Measurements from ENCODE around the gene FMNL1. TPM values are rescaled to one million over a fixed set of nuclear protein-coding genes. Genes with fewer than 3 reads are reported as not detected.

FMNL1 gene
- total RNA-seq, 2 donors from 2014 or later: 3.5 to 4.5 TPM

GRCh38 chr17:45240905-45241327, 19.2 kb downstream of the FMNL1 start:
- Histone ChIP-seq H3K27ac (ENCODE audit: low read depth, low read length) (no peak overlapping the region), H3K9ac (ENCODE audit: extremely low read depth, low read length, poor library complexity, severe bottlenecking) (no peak overlapping the region), H3K9me3 (ENCODE audit: control insufficient read depth, low read length) (no peaks in the 10 kb centered on the region), H3K36me3 (ENCODE audit: control insufficient read depth, insufficient read depth, low read length) (no peaks in the 10 kb centered on the region), H3K4me3 (ENCODE audit: low read length) (peak overlapping the region; percentile 76), H3K4me1 (ENCODE audit: control insufficient read depth, insufficient read depth, low read length) (no peaks in the 10 kb centered on the region), H3K27me3 (ENCODE audit: control insufficient read depth, insufficient read depth, low read length, poor library complexity, severe bottlenecking) (peaks cover 37% of the 10 kb centered on the region)
- WGBS, 2 experiments (ENCODE audit: insufficient coverage in 1 of 2, insufficient read length in 1 of 2): 59 to 70% methylated on average over 9 to 21 of the region's 21 CpGs
- H3K36me3 Mint-ChIP-seq (ENCODE audit: low read depth): no peaks in the 10 kb centered on the region
- no peak overlapping the region for H3K27ac Mint-ChIP-seq
- H3K4me3 Mint-ChIP-seq: peak overlapping the region; percentile 58
- TF ChIP-seq CTCF (conservative IDR thresholded peaks at IDR 0.05): no peak
- peaks cover 72% of the 10 kb centered on the region for H3K27me3 Mint-ChIP-seq (ENCODE audit: insufficient read depth)
- no peak for DNase-seq
- H3K9me3 Mint-ChIP-seq: no peaks in the 10 kb centered on the region
- peaks cover 7% of the 10 kb centered on the region for H3K4me1 Mint-ChIP-seq

GRCh38 chr17:45241328-45242028, 19.8 kb downstream of the FMNL1 start:
- peak; percentile 88 for DNase-seq

GRCh38 chr17:45242029-45242414, 20.3 kb downstream of the FMNL1 start:
- H3K4me3 Mint-ChIP-seq: peak overlapping the region; percentile 58
- no peaks in the 10 kb centered on the region for H3K4me1 ChIP-seq (ENCODE audit: control insufficient read depth, insufficient read depth, low read length)
- H3K4me3 ChIP-seq (ENCODE audit: low read length): no peak overlapping the region
- no peaks in the 10 kb centered on the region for H3K36me3 ChIP-seq (ENCODE audit: control insufficient read depth, insufficient read depth, low read length)
- peaks cover 9% of the 10 kb centered on the region for H3K4me1 Mint-ChIP-seq
- 21 to 67% methylated on average over 1 to 17 of the region's 18 CpGs for WGBS, 2 experiments (ENCODE audit: insufficient coverage in 1 of 2, insufficient read length in 1 of 2)
- H3K9me3 Mint-ChIP-seq: no peaks in the 10 kb centered on the region
- H3K36me3 Mint-ChIP-seq (ENCODE audit: low read depth): no peaks in the 10 kb centered on the region
- H3K27ac Mint-ChIP-seq: no peak overlapping the region
- H3K27ac ChIP-seq (ENCODE audit: low read depth, low read length): no peak overlapping the region
- H3K27me3 Mint-ChIP-seq (ENCODE audit: insufficient read depth): peaks cover 71% of the 10 kb centered on the region
- H3K9ac ChIP-seq (ENCODE audit: extremely low read depth, low read length, poor library complexity, severe bottlenecking): no peak overlapping the region
- no peak for TF ChIP-seq CTCF (conservative IDR thresholded peaks at IDR 0.05)
- H3K9me3 ChIP-seq (ENCODE audit: control insufficient read depth, low read length): no peaks in the 10 kb centered on the region
- peaks cover 33% of the 10 kb centered on the region for H3K27me3 ChIP-seq (ENCODE audit: control insufficient read depth, insufficient read depth, low read length, poor library complexity, severe bottlenecking)
- no peak for DNase-seq

More at GRCh38 chr17:45241328-45242028, 19.8 kb downstream of the FMNL1 start:
- Mint-ChIP-seq H3K4me3 (peak overlapping the region; percentile 58), H3K27ac (no peak overlapping the region), H3K4me1 (peaks cover 8% of the 10 kb centered on the region), H3K9me3 (no peaks in the 10 kb centered on the region), H3K27me3 (ENCODE audit: insufficient read depth) (peaks cover 71% of the 10 kb centered on the region), H3K36me3 (ENCODE audit: low read depth) (no peaks in the 10 kb centered on the region)
- H3K4me3 ChIP-seq (ENCODE audit: low read length): peak overlapping the region; percentile 76
- no peaks in the 10 kb centered on the region for H3K36me3 ChIP-seq (ENCODE audit: control insufficient read depth, insufficient read depth, low read length)
- H3K4me1 ChIP-seq (ENCODE audit: control insufficient read depth, insufficient read depth, low read length): no peaks in the 10 kb centered on the region
- 1% methylated on average over 53 of the region's 62 CpGs; no CpG with 5 or more reads in 1 of the 2 experiments for WGBS, 2 experiments (ENCODE audit: insufficient coverage in 1 of 2, insufficient read length in 1 of 2)
- peaks cover 33% of the 10 kb centered on the region for H3K27me3 ChIP-seq (ENCODE audit: control insufficient read depth, insufficient read depth, low read length, poor library complexity, severe bottlenecking)
- H3K9me3 ChIP-seq (ENCODE audit: control insufficient read depth, low read length): no peaks in the 10 kb centered on the region
- H3K27ac ChIP-seq (ENCODE audit: low read depth, low read length): no peak overlapping the region
- TF ChIP-seq CTCF (conservative IDR thresholded peaks at IDR 0.05): no peak
- H3K9ac ChIP-seq (ENCODE audit: extremely low read depth, low read length, poor library complexity, severe bottlenecking): no peak overlapping the region

Data from endodermal cell (in vitro differentiated cells).